GM23338 (cell line): ENCODE measurements around the gene RIIAD1. TPM values are rescaled to one million over a fixed set of nuclear protein-coding genes. Genes with fewer than 3 reads are reported as not detected.

Experiments used
- ATAC-seq: fragments of 200-7000 bp; cut with Tn5 transposase; 3 replicates; pipeline ENCODE4 v1.9.1; 2020
- DNase-seq: peaks from one replicate; pipeline ENCODE4 v3.0.0-alpha.2; 2015; ENCODE audit warnings: low spot score
- H2AFZ ChIP-seq: fragments of 200-600 bp; sonication (generic); 2 replicates; pipeline ENCODE4 v1.8.0; 2016; ENCODE audit warnings: antibody characterized with exemption, mild to moderate bottlenecking, moderate library complexity
- H3F3A ChIP-seq: fragments of 200-600 bp; sonication (generic); replicated peaks from 2 replicates; pipeline ENCODE4 v1.8.0; 2017; ENCODE audit warnings: antibody characterized with exemption, mixed run types, low read depth
- H3K27ac ChIP-seq: fragments of 200-600 bp; sonication (generic); 2 replicates; pipeline ENCODE4 v1.6.1; 2016; ENCODE audit warnings: low read depth
- H3K27me3 ChIP-seq: fragments of 200-600 bp; sonication (generic); 2 replicates; pipeline ENCODE4 v1.8.0; 2016; ENCODE audit warnings: mild to moderate bottlenecking, mixed run types, moderate library complexity; ENCODE audit not compliant: insufficient read depth
- H3K36me3 ChIP-seq: fragments of 200-600 bp; sonication (generic); 2 replicates; pipeline ENCODE4 v1.8.0; 2016; ENCODE audit warnings: mild to moderate bottlenecking; ENCODE audit not compliant: insufficient read depth
- H3K4me1 ChIP-seq: fragments of 200-600 bp; sonication (generic); 2 replicates; pipeline ENCODE4 v1.8.0; 2016; ENCODE audit warnings: mild to moderate bottlenecking, moderate library complexity; ENCODE audit not compliant: insufficient read depth
- H3K4me2 ChIP-seq: fragments of 200-600 bp; sonication (generic); 2 replicates; pipeline ENCODE4 v1.7.1; 2017; ENCODE audit warnings: mixed run types
- H3K4me3 ChIP-seq: fragments of 200-600 bp; sonication (generic); 2 replicates; pipeline ENCODE4 v1.6.1; 2016; ENCODE audit warnings: mixed run types
- H3K79me2 ChIP-seq: fragments of 200-600 bp; sonication (generic); replicated peaks from 2 replicates; pipeline ENCODE4 v1.8.0; 2017; ENCODE audit warnings: mild to moderate bottlenecking; ENCODE audit not compliant: insufficient read depth
- H3K9me2 ChIP-seq: fragments of 200-600 bp; sonication (generic); 2 replicates; pipeline ENCODE4 v1.8.0; 2017; ENCODE audit not compliant: insufficient read depth
- H4K20me1 ChIP-seq: fragments of 200-600 bp; sonication (generic); replicated peaks from 2 replicates; pipeline ENCODE4 v1.8.0; 2017; ENCODE audit warnings: mild to moderate bottlenecking; ENCODE audit not compliant: insufficient read depth
- H3K27ac Mint-ChIP-seq: 2 replicates; pipeline ENCODE4 v1.8.0; 2020; ENCODE audit warnings: inconsistent platforms, mild to moderate bottlenecking, moderate library complexity, mixed read lengths
- H3K27me3 Mint-ChIP-seq: 3 replicates; pipeline ENCODE4 v1.8.0; 2022; ENCODE audit warnings: low read depth, mild to moderate bottlenecking, moderate library complexity, mixed read lengths, inconsistent platforms; ENCODE audit not compliant: insufficient read depth, poor library complexity
- H3K36me3 Mint-ChIP-seq: 3 replicates; pipeline ENCODE4 v1.8.0; 2021; ENCODE audit warnings: low read depth, mild to moderate bottlenecking, inconsistent platforms, moderate library complexity, mixed read lengths
- H3K4me1 Mint-ChIP-seq: 3 replicates; pipeline ENCODE4 v1.8.0; 2020; ENCODE audit warnings: mild to moderate bottlenecking, inconsistent platforms, mixed read lengths
- H3K4me3 Mint-ChIP-seq: 3 replicates; pipeline ENCODE4 v1.8.0; 2021; ENCODE audit warnings: moderate library complexity, mild to moderate bottlenecking, inconsistent platforms, mixed read lengths
- H3K9me3 Mint-ChIP-seq: 3 replicates; pipeline ENCODE4 v1.8.0; 2020; ENCODE audit warnings: moderate library complexity, mild to moderate bottlenecking, inconsistent platforms, mixed read lengths
- CTCF ChIP-seq, 2 experiments: fragments of 200-600 bp in 1 of 2; sonication (generic) in 1 of 2; conservative IDR thresholded peaks; 2 replicates each; pipeline versions ENCODE4 v1.5.1 to v1.6.1; 2016 to 2017; ENCODE audit warnings: antibody characterized with exemption in 2 of 2, low read depth in 2 of 2, mild to moderate bottlenecking in 2 of 2, moderate library complexity in 1 of 2
- EZH2 ChIP-seq: fragments of 200-600 bp; sonication (generic); IDR thresholded peaks from one replicate; pipeline ENCODE4 v1.8.0; 2017; ENCODE audit warnings: antibody characterized with exemption, mild to moderate bottlenecking, low read depth; ENCODE audit not compliant: unreplicated experiment
- JUNB ChIP-seq: IDR thresholded peaks from one replicate; pipeline ENCODE4 v1.6.1; 2016; ENCODE audit warnings: antibody characterized with exemption; ENCODE audit not compliant: unreplicated experiment
- ZNF114 ChIP-seq: fragments of 250-450 bp; sonication (Bioruptor Pico); IDR thresholded peaks from 2 replicates; pipeline ENCODE4 v1.5.0; 2020; ENCODE audit warnings: mild to moderate bottlenecking, moderate library complexity
- polyA plus RNA-seq: library from polyadenylated mRNA; unstranded; fragments of >200 nt; fragmentation: Nextera tagmentation; extraction: Ambion mirVana; gene quantifications from 2 replicates; pipeline ENCODE4 v1.2.1, GENCODE V29; 2016
- total RNA-seq: library from RNA; depleted of rRNA; stranded (reverse); fragments of >200 nt; shearing (Covaris generic); gene quantifications from 2 replicates; pipeline ENCODE4 v1.2.3, GENCODE V29; 2014

RIIAD1 gene
- total and polyA plus RNA-seq, 2 experiments from 2014 or later, result not detected

- no peaks in the 10 kb centered on the region for H3K36me3 ChIP-seq
- no peak for TF ChIP-seq ZNF114 (CRISPR knock-in tag)
- peak; percentile 30 for TF ChIP-seq EZH2
- no peaks in the 10 kb centered on the region for H3K9me2 ChIP-seq
- H3K4me1 ChIP-seq, result peaks cover 19% of the 10 kb centered on the region
- H4K20me1 ChIP-seq, result 0 out of 2 replicates have a peak, but pooled peaks cover 2% of the 10 kb centered on the region
- H3K4me2 ChIP-seq, result peak overlapping the region; percentile 93
- peak; percentile 55 for DNase-seq
- Mint-ChIP-seq H3K9me3 (no peaks in the 10 kb centered on the region), H3K4me3 (peak overlapping the region; percentile 78), H3K27ac (no peak overlapping the region), H3K27me3 (peaks cover 40% of the 10 kb centered on the region), H3K36me3 (no peaks in the 10 kb centered on the region), H3K4me1 (peaks cover 25% of the 10 kb centered on the region)
- no peak overlapping the region for H3K27ac ChIP-seq
- peaks cover 62% of the 10 kb centered on the region for H3K27me3 ChIP-seq
- H3K79me2 ChIP-seq, result no peaks in the 10 kb centered on the region
- no peak for ATAC-seq
- H2AFZ ChIP-seq, result peak overlapping the region; percentile 91
- peak overlapping the region; percentile 87 for H3K4me3 ChIP-seq
- no peaks in the 10 kb centered on the region for H3F3A ChIP-seq
Observed at GRCh38 chr1:151721788-151722510, 627 bp downstream of the RIIAD1 start.

GRCh38 chr1:151723726-151724370 lies 2.5 kb downstream of the RIIAD1 start:
- H3K36me3 Mint-ChIP-seq, result no peaks in the 10 kb centered on the region
- no peak overlapping the region for H2AFZ ChIP-seq

More at GRCh38 chr1:151723726-151724370, 2.5 kb downstream of the RIIAD1 start:
- H3K27me3 Mint-ChIP-seq, result peaks cover 35% of the 10 kb centered on the region
- DNase-seq (peak; percentile 48), ATAC-seq (peak; percentile 13)
- TF ChIP-seq CTCF (conservative IDR thresholded peaks at IDR 0.05; ENCODE audit: low read depth in 2 of 2), result no peak
- TF ChIP-seq JUNB, result peak; percentile 59
- H3K36me3 ChIP-seq, result no peaks in the 10 kb centered on the region
- H3K27ac Mint-ChIP-seq, result no peak overlapping the region
- 0 out of 2 replicates have a peak, but pooled peaks cover 3% of the 10 kb centered on the region for H3F3A ChIP-seq
- 0 out of 2 replicates have a peak, but pooled peaks cover 2% of the 10 kb centered on the region for H4K20me1 ChIP-seq
- peaks cover 45% of the 10 kb centered on the region for H3K27me3 ChIP-seq
- no peak overlapping the region for H3K27ac ChIP-seq
- H3K9me3 Mint-ChIP-seq, result no peaks in the 10 kb centered on the region
- H3K4me1 Mint-ChIP-seq, result peaks cover 32% of the 10 kb centered on the region
- H3K4me3 ChIP-seq, result no peak overlapping the region
- H3K4me1 ChIP-seq, result peaks cover 31% of the 10 kb centered on the region
- no peak overlapping the region for H3K4me3 Mint-ChIP-seq
- H3K4me2 ChIP-seq, result no peak overlapping the region
- no peaks in the 10 kb centered on the region for H3K9me2 ChIP-seq
- no peaks in the 10 kb centered on the region for H3K79me2 ChIP-seq
